HG03196 (cell line): ENCODE data around the gene IL20RA.
"Not testable (repeated sequence)": the region's sequence is repeated elsewhere in the genome, so short reads cannot be mapped to it uniquely, and the experiment has no call there.

ENCODE experiments used
- ATAC-seq: cut with Tn5 transposase; IDR thresholded peaks from one replicate; pipeline ENCODE4 v1.9.1; 2021; ENCODE audit not compliant: unreplicated experiment

Gene IL20RA, protein sequence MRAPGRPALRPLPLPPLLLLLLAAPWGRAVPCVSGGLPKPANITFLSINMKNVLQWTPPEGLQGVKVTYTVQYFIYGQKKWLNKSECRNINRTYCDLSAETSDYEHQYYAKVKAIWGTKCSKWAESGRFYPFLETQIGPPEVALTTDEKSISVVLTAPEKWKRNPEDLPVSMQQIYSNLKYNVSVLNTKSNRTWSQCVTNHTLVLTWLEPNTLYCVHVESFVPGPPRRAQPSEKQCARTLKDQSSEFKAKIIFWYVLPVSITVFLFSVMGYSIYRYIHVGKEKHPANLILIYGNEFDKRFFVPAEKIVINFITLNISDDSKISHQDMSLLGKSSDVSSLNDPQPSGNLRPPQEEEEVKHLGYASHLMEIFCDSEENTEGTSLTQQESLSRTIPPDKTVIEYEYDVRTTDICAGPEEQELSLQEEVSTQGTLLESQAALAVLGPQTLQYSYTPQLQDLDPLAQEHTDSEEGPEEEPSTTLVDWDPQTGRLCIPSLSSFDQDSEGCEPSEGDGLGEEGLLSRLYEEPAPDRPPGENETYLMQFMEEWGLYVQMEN

DNA sequence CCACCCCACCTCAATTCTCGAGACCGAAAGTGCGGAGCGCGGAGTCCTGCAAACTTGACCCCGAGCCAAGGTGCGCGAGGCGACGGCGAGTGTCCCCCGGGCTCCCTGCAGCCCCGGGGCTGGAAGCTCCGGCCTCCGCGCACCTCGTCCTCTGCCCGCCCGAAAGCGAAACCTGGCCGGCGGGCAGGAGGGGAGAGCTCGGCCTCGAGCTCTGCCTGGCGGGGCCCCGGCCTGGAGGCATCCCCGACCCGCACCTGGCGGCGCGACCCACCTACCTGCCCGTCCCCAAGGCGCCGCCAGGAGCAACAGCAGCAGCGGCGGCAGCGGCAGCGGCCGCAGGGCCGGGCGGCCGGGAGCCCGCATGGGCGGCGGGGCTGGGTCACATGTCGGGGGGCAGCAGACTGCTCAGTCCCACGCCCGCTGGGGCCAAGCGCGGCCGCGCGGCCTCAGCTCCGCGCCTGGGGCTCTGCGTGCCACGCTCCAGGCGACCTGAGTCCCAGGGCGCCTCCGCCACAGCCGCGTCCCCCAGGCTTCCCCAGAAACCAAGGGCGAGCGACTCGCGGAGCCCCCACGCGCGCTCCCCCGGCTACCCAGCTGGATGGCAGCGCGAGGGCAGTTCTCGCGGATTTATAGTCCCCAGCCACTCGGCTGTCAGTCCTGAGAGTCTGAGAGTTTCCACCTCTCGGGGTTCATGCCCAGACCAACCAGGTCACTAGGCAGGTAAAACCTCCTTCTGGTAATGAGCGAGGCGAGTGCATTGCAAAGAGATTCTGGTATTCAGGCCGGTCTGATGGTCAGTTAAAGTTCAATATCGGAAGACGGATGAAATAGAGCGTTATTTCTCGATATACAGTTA lies at the start of gene IL20RA:
Gene IL20RA (minus strand): TSS at position 600 of the 856 bp plus-strand sequence. CDS start 237 bp downstream, at position 363.
- no peak for ATAC-seq

DNA sequence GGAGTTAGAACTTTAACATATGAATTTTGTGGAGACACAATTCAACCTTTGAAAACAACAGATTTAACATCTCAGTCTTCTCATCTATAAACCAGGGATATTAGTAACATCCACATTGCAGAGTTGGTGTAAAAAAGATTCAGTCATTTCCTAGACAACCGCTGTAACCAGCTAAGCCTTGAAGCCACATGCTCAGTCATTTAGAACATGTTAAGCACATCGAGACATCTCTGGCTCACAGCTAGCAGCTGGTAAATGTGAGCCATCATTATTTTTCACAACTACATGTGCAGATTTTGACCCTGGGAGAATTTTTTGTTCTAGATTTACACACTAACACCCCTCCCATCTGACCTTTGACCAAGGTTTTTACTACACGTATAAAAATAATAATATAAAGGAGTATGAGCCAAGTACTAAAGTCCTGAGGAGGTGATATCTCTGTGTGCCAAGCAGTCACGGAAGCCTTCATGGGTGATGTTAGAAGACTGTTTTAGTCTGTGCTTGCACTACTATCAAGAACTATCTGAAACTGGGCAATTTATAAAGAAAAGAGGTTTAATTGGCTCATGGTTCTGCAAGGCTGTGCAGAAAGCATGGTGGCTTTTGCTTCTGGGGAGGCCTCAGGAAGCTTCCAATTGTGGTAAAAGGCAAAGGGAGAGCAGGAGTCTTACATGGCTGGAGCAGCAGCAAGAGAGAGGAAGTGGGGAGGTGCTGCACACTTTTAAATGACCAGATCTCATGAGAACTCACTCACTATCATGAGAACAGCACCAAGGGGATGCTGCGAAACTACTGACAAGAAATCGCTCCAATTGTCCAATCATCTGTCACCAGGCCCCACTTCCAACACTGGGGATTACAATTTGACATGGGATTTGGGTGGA lies 48.7 kb upstream of the IL20RA start:
- no peak for ATAC-seq

DNA sequence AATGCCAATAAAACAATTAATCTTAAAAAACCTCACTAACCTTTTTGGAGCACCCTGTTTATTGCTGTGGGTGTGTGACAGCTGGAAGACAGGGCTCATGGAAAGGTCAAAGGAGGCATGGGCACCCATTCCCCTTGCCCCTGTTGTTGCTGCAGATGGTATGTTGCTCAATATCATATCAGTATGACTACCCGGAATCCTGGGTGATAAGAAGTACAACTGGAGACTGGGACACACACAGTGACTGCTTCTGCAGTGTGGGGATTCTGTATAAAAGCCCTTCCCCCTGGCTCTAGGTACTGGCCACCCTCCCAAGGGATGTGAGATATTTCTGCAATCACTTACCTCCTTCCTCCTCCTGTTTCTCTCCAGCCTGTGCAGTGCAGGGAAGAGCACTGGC lies 47.3 kb upstream of the IL20RA start:
- no peak for ATAC-seq

DNA sequence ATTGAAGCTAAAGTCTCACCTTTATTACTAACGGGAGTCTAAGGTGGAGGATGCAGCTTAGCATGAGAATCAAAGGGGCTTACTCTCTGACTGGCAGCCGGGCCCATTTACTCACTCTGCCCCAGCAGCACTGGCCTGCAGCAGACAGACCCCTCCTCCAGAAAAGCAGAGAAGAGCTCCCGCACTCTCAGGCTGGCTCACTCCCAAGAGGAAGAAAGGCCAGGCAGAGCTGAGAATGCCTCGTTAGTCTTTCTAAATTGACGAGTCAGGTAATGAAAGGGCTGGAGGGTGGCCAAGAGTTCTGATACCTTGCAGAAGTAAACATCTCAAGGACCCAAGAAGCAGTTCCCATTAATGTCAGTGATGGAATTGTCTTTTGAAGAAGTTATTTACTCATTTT lies 44.5 kb upstream of the IL20RA start:
- ATAC-seq, result no peak

DNA sequence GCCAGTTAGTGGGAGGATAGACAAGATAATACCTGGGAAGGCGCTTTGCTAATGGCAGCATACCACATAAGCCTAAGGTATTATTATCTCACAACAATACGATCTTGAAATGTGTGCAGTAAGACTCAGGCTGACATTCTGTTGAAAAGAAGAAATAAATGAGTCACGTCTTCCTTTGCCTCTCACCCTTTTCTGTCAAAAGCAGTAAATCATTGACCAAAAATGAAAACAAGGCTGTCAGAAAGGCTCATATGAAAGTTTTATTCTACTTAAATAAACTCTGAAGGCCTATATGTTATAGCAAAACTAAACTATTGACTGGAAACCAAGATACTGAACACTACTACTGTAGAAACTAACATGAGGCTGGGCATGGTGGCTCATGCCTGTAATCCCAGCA lies 43.1 kb upstream of the IL20RA start:
- no peak for ATAC-seq

DNA sequence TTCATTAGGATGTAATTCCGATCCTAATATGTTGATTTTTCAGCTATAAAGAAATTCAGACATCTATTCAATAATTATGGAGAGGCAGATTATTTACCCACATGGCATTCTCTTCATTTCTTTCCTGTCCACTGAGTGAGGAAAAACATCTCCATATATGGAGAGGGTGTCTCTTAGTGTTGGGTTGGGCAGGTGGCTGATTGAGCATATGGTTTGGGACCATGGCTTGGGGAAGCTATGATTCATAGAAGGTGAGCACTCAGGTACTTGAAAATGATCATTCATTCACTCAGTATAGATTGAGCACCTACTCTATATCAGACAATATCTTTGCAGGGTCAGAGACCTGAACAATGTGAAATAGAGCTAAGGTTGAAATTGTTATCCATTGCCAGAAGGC lies 41.3 kb upstream of the IL20RA start:
- no peak for ATAC-seq

DNA sequence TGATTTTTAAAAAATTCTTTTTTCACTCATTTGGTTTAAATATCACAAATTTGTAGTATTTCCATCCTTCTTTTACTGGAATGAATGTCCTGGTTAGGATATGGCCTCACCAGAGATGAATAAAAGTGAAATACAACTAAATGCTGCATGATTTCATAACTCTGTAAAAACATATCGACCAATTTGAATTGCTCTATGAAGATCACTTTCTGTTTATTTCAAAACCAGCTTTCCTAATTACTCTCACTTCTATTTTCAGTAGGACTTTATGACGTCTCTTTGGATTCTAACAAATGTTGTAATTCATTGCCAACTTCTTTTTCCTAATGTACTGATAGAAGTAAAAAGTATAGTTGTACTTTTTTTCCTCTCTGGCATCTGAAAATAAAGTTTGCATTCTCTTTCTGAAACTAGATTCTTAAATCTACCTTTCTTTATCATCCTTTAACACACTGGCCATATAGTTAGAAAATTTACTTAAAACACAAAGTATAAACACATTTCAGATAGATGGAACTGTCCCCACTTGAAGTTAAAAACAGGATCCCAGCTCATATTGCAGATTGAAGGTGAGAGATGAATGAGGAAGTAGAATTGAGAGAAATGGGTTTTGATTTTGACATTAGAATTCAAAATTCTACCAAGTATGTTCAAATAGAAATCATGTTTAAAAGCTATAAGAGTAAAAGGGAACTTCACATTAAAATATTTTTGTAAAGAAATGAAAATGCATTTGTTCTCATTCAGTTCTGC lies 40.3 kb upstream of the IL20RA start:
- no peak for ATAC-seq

DNA sequence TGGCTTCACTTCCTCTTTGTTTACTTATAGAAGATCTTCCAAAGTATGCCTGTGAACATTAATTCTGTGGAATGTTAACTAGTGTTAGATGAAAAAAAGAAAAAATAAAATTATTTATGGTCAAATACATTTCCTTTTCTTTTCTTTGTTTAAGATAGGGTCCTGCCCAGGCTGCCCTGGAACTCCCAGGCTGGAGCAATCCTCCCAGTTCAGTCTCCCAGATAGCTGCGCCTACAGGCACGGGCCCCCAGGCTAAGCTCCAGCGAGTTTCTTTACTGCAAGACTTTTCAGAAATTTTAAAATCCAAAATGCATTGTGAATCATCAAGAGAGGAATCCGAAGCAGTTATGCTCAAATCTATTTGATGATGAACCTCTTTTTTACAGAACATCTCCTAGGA lies 39.3 kb upstream of the IL20RA start:
- ATAC-seq, result no peak

DNA sequence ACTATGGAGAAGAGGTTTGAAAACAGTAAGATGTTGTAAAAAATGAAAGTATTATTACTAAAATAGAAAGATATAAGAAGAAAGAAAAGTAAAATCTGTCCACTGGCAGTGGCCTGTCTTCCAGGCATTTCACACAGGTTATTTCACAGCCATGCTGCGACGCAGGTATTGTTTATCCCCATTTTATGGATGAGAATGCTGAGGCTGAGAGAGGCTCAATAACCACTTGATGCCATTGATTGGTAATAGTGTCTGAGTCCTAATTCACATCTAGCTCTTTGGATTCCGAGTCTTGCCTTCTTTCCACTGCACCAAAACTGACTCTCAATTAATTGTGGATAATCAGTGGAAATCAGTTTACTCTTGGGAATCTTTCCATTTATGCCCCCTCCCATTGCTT lies 37.2 kb upstream of the IL20RA start:
- ATAC-seq, result no peak

DNA sequence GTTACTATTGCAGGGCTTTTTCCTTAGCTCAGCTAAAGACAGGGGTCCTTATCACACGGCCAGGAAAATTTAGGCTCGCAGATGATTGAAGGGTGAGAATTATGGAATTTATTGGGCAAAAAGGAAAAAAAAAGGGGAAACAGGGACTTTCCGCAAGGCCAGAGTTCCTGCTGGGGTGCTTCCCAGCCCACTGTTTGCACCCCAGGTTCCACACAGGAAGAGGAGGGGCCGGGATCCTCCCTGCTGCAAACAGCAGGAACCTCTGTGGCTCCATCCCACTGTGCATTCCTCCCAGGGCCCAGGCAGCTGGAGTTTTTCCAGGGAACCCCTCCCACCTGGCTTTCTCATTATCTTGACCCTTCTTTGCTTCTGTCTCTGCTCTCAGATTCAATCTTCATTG lies 35.9 kb upstream of the IL20RA start:
- ATAC-seq, result no peak

DNA sequence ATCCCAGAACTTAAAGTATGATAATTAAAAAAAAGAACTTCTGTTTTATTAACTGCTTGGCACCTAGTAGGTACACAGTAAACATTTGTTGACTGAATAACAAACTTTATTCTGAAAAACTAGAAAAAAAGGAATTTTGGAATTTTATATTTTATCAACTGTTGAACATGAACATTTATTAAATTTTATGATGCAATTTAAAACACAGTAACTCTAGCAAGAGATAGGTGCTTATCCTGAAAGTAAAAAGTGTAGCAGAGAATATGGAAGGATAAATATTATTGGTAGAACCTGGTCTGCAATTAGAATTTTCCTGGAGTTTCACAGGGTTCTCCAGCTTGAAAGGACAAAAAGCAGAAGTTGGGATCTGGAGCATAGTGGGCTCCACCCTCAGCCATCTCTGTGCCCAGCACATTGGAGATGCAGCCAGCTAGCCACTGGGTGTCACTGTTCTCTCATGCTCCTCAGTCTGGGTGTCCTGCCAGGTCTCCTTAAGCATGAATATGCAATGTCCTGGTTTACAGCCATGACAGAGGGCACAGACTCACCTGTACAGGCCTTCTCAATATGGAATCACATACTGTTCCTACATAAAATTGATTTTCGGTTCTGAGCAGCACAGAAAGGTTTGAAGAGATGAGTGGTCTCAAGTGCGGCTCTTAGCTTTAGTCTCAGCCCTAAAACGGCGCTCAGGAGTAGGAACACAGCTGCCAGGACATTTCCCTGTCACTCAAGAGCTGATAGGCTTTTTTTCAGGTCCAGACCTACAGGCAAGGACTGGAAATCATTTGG lies 31.7 kb upstream of the IL20RA start:
- ATAC-seq, result peak; percentile 97

DNA sequence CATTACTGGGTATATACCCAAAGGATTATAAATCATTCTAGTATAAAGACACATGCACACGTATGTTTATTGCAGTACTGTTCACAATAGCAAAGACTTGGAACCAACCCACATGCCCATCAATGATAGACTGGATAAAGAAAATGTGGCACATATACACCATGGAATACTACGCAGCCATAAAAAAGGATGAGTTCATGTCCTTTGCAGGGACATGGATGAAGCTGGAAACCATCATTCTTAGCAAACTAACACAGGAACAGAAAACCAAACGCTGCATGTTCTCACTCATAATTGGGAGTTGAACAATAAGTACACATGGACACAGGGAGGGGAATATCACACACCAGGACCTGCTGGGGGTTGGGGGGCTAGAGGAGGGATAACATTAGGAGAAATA lies 31.0 kb upstream of the IL20RA start:
- ATAC-seq, result not testable (repeated sequence)

DNA sequence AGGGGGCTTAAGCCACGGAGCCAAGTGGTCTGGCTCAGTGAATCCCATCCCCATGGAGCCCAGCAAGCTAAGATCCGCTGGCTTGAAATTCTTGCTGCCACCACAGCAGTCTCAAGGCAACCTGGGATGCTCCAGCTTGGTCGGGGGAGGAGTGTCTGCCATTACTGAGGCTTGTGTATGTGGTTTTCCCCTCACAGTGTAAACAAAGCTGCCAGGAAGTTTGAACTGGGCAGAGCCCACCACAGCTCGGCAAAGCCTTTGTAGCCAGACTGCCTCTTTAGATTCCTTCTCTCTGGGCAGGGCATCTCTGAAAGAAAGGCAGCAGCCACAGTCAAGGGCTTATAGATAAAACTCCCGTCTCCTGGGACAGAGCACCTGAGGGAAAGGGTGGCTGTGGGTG lies 25.5 kb upstream of the IL20RA start:
- ATAC-seq, result no peak

DNA sequence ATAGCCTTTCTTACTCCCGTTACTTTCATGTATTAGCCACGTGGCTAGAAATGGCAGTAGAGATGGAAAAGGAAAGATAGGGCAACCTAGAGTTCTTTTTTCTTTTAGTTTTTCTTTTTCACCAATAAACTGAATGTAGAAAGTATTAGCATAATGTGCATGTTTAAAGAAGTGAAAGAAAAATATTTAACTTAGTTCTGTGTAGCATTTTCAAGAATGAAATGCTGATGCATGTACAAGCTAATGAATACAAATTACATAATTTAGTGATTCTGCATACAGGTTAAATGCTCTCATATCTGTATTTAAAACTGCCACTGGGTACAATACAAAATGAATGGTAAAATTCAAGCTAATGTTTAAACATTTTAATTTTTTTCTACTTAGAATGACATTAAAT lies 22.6 kb upstream of the IL20RA start:
- ATAC-seq, result no peak

DNA sequence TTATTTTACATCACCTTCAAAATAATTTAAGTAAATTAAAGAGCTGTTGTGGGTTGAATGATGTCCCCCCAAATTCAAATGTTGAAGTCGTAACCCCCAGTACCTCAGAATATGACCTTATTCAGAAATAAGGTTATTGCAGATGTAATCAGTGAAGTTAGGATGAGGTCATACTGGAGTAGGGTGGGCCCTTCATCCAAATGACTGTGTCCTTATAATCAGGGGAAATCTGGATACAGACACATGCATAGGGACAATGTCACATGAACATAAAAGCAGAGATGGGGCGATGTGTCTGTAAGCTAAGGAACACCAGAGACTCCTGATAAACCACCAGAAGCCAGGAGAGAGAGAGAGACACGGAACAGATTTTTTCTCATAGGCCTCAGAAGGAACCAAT lies 13.3 kb upstream of the IL20RA start:
- no peak for ATAC-seq

DNA sequence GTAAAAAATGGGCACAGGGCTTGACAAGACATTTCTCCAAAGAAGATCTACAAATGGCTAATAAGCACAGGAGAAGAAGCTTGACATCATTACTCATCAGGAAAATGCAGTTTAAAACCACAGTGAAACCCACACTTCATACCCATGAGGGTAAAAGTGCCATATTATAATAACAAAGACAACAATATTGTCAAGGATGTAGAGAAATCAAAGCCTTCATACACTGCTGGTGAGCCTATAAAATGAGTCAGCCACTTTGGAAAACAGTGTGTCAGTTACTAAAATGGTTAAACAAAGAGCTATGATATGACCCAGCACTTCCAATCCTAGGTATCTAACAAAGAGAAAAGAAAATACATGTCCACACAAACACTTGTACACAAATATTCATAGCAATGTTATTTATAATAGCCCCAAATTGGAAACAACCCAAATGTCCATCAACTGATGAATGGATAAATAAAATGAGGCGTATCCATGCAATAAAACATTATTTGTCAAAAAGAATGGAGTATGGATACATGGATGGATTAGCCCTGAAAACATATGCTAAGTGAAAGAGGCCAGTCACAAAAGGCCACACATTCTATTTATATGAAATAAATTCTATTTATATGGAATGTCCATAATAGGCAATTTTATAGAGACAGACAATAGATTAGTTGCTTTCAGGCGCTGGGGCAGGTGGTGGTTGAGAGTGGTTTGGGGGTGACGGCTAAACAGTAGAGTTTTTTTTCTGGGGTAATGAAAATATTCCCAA lies 11.5 kb upstream of the IL20RA start:
- no peak for ATAC-seq

DNA sequence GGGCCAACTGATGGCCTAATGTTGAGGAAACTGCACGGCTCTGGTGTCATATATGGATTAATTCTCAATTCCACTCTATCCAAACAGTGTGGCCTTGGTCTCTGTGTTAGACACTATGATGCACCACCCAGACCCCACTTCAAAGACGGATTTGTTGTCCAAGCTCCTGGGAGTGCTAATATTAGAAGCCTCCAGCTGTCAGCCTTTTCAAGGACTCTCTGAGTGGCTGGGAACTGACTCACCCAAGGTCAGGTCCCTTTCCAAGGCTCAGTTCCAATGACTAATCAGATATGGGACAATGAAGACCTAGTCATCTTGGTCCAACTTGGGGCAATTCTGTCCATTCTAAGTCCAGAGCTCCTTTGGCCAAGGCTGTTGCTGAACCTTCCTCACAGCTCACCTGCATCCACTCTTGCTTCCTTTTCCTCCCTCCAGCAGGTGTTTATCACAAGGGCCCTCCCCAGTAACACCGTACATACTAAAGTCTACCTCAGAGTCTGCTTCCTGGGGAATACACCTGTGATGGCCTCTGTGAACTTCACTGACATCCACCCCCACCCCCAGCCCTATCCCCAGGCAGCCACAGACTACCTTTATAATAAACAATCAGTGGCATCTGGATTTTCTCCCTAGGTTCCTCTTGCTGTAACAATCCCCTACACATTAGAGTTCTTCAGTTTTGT lies 7.2 kb upstream of the IL20RA start:
- ATAC-seq, result no peak

DNA sequence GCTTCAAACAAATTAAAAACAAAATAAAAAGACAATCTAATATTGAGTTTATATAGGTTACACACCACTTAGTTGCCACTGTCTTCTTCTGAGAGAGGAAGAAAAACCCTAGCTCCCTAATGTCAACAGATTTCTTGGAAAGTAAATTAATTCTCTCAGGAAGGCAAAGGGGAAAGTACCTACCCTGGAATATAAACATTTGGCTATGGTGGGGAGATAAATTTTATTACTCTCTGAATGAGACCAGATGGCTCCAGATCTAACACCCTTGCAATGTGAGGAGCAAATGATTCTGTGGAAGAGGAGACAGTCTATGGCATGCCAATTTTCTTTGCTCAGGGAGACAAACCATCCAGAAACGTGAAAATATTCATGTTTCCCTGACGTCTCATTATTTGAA lies 4.3 kb upstream of the IL20RA start:
- ATAC-seq, result no peak
